Activated naive CD8-positive, alpha-beta T cell treated with anti-CD3 and anti-CD28 coated beads, Interleukin-2, amount 10 ng/mL, durations not matched to agents 7 days and 5 days (primary cell): ENCODE data around the gene TGFB3. TPM values are rescaled to one million over a fixed set of nuclear protein-coding genes. Genes with fewer than 3 reads are reported as not detected.

Source experiments
- ATAC-seq: fragments of 150-1000 bp; cut with Tn5 transposase; one replicate; pipeline ENCODE4 v1.10.0; 2021; ENCODE audit warnings: low read depth, moderate library complexity
- POLR2A ChIA-PET: fragments of 350-600 bp; sonication (Branson Sonifier 250); formaldehyde crosslinking; loops from one replicate; lab custom pipeline; 2021; ENCODE audit warnings: antibody characterized with exemption; lab: Charles Lee
- DNase-seq: peaks from one replicate; pipeline ENCODE4 v3.0.0; 2021
- H3K27ac Mint-ChIP-seq: one replicate; pipeline ENCODE4 v1.8.0; 2022; ENCODE audit warnings: mild to moderate bottlenecking, mixed read lengths
- H3K27me3 Mint-ChIP-seq: one replicate; pipeline ENCODE4 v1.8.0; 2022; ENCODE audit warnings: mild to moderate bottlenecking, moderate library complexity, mixed read lengths
- H3K36me3 Mint-ChIP-seq: one replicate; pipeline ENCODE4 v1.8.0; 2021; ENCODE audit warnings: mild to moderate bottlenecking, mixed read lengths
- H3K4me1 Mint-ChIP-seq: one replicate; pipeline ENCODE4 v1.8.0; 2021; ENCODE audit warnings: mixed read lengths
- H3K4me3 Mint-ChIP-seq: one replicate; pipeline ENCODE4 v1.8.0; 2022; ENCODE audit warnings: mild to moderate bottlenecking, moderate library complexity, mixed read lengths
- H3K9me3 Mint-ChIP-seq: one replicate; pipeline ENCODE4 v1.8.0; 2021; ENCODE audit warnings: mixed read lengths
- total RNA-seq, 2 experiments: library from RNA; stranded (reverse); gene quantifications; one replicate each; pipeline ENCODE4 v1.2.3, GENCODE V29; 2021

The TGFB3 gene
- total RNA-seq, 2 experiments from 2014 or later = 3.3 to 3.5 TPM

GRCh38 chr14:75982266-75983018 lies 647 bp upstream of the TGFB3 start:
- Mint-ChIP-seq H3K4me3 (peak overlapping the region; percentile 89), H3K27ac (no peak overlapping the region), H3K9me3 (no peaks in the 10 kb centered on the region), H3K36me3 (no peaks in the 10 kb centered on the region), H3K27me3 (peaks cover 4% of the 10 kb centered on the region), H3K4me1 (peaks cover 35% of the 10 kb centered on the region)
- DNase-seq = peak; percentile 85
- POLR2A ChIA-PET = interaction anchor here (0.6 to 1.5 kb wide), 3 partner anchors 76 to 273 kb away, joined by 3 to 10 read pairs (median 6); no protein-coding TSS in a partner anchor
- peak; percentile 64 for ATAC-seq

GRCh38 chr14:75980856-75981255 lies 939 bp downstream of the TGFB3 start:
- POLR2A ChIA-PET = no interaction called here

GRCh38 chr14:75979648-75980565 lies 1.9 kb downstream of the TGFB3 start:
- no peaks in the 10 kb centered on the region for H3K9me3 Mint-ChIP-seq
- H3K27ac Mint-ChIP-seq = no peak overlapping the region
- peaks cover 25% of the 10 kb centered on the region for H3K4me1 Mint-ChIP-seq
- peaks cover 4% of the 10 kb centered on the region for H3K27me3 Mint-ChIP-seq
- no peak overlapping the region for H3K4me3 Mint-ChIP-seq
- no peaks in the 10 kb centered on the region for H3K36me3 Mint-ChIP-seq
- no peak for DNase-seq
- ATAC-seq = no peak
- POLR2A ChIA-PET = interaction anchor here (1.0 to 1.3 kb wide), 2 partner anchors 73 to 271 kb away, joined by 3 to 4 read pairs; no protein-coding TSS in a partner anchor

More at GRCh38 chr14:75980856-75981255, 939 bp downstream of the TGFB3 start:
- H3K27me3 Mint-ChIP-seq = peaks cover 4% of the 10 kb centered on the region
- H3K36me3 Mint-ChIP-seq = no peaks in the 10 kb centered on the region
- H3K4me3 Mint-ChIP-seq = peak overlapping the region; percentile 89
- H3K9me3 Mint-ChIP-seq = no peaks in the 10 kb centered on the region
- ATAC-seq (no peak), DNase-seq (no peak)
- no peak overlapping the region for H3K27ac Mint-ChIP-seq
- H3K4me1 Mint-ChIP-seq = peaks cover 28% of the 10 kb centered on the region

- Mint-ChIP-seq H3K27ac (peak overlapping the region; percentile 56), H3K27me3 (peaks cover 4% of the 10 kb centered on the region), H3K4me3 (peak overlapping the region; percentile 37), H3K9me3 (no peaks in the 10 kb centered on the region), H3K4me1 (peaks cover 25% of the 10 kb centered on the region), H3K36me3 (no peaks in the 10 kb centered on the region)
- no peak for ATAC-seq
- DNase-seq = no peak
- POLR2A ChIA-PET = interaction anchor here (1.0 to 1.3 kb wide), 2 partner anchors 72 to 270 kb away, joined by 3 to 4 read pairs; no protein-coding TSS in a partner anchor
These were observed 2.7 kb downstream of the TGFB3 start for GRCh38 chr14:75979071-75979571.

GRCh38 chr14:75978249-75978731 lies 3.5 kb downstream of the TGFB3 start:
- H3K27me3 Mint-ChIP-seq = peaks cover 2% of the 10 kb centered on the region
- H3K36me3 Mint-ChIP-seq = no peaks in the 10 kb centered on the region
- H3K9me3 Mint-ChIP-seq = no peaks in the 10 kb centered on the region
- H3K27ac Mint-ChIP-seq = peak overlapping the region; percentile 49
- H3K4me3 Mint-ChIP-seq = no peak overlapping the region
- peaks cover 25% of the 10 kb centered on the region for H3K4me1 Mint-ChIP-seq
- DNase-seq (no peak), ATAC-seq (peak; percentile 46)
- POLR2A ChIA-PET = no interaction called here

- POLR2A ChIA-PET = interaction anchor here (0.6 kb wide), 1 partner anchor 399 kb away, joined by 3 read pairs; no protein-coding TSS in a partner anchor
These were observed 4.2 kb downstream of the TGFB3 start for GRCh38 chr14:75977582-75977943.

GRCh38 chr14:75976826-75977581 lies 4.8 kb downstream of the TGFB3 start:
- no peaks in the 10 kb centered on the region for H3K9me3 Mint-ChIP-seq
- no peaks in the 10 kb centered on the region for H3K27me3 Mint-ChIP-seq
- DNase-seq = no peak
- POLR2A ChIA-PET = interaction anchor here (0.6 kb wide), 1 partner anchor 398 kb away, joined by 3 read pairs; no protein-coding TSS in a partner anchor
- H3K4me1 Mint-ChIP-seq = peaks cover 25% of the 10 kb centered on the region
- H3K36me3 Mint-ChIP-seq = no peaks in the 10 kb centered on the region
- H3K27ac Mint-ChIP-seq = no peak overlapping the region
- no peak for ATAC-seq
- no peak overlapping the region for H3K4me3 Mint-ChIP-seq

More at GRCh38 chr14:75977582-75977943, 4.2 kb downstream of the TGFB3 start:
- no peaks in the 10 kb centered on the region for H3K27me3 Mint-ChIP-seq
- ATAC-seq = no peak
- no peaks in the 10 kb centered on the region for H3K36me3 Mint-ChIP-seq
- no peaks in the 10 kb centered on the region for H3K9me3 Mint-ChIP-seq
- no peak overlapping the region for H3K4me3 Mint-ChIP-seq
- no peak overlapping the region for H3K27ac Mint-ChIP-seq
- DNase-seq = no peak
- peaks cover 23% of the 10 kb centered on the region for H3K4me1 Mint-ChIP-seq

GRCh38 chr14:75972801-75973421 lies 8.9 kb downstream of the TGFB3 start:
- Mint-ChIP-seq H3K36me3 (no peaks in the 10 kb centered on the region), H3K4me1 (peaks cover 2% of the 10 kb centered on the region)

GRCh38 chr14:75971509-75971908 lies 10.3 kb downstream of the TGFB3 start:
- Mint-ChIP-seq H3K27ac (no peak overlapping the region), H3K36me3 (no peaks in the 10 kb centered on the region), H3K4me3 (no peak overlapping the region), H3K9me3 (no peaks in the 10 kb centered on the region), H3K27me3 (no peaks in the 10 kb centered on the region), H3K4me1 (peaks cover 2% of the 10 kb centered on the region)
- no peak for ATAC-seq
- POLR2A ChIA-PET = no interaction called here
- DNase-seq = no peak

More at GRCh38 chr14:75972801-75973421, 8.9 kb downstream of the TGFB3 start:
- H3K27ac Mint-ChIP-seq = no peak overlapping the region
- no peaks in the 10 kb centered on the region for H3K9me3 Mint-ChIP-seq
- H3K4me3 Mint-ChIP-seq = no peak overlapping the region
- ATAC-seq = no peak
- DNase-seq = no peak
- H3K27me3 Mint-ChIP-seq = no peaks in the 10 kb centered on the region
- POLR2A ChIA-PET = no interaction called here

- POLR2A ChIA-PET = no interaction called here
- no peak overlapping the region for H3K4me3 Mint-ChIP-seq
- H3K4me1 Mint-ChIP-seq = peaks cover 2% of the 10 kb centered on the region
- H3K27me3 Mint-ChIP-seq = no peaks in the 10 kb centered on the region
- no peaks in the 10 kb centered on the region for H3K36me3 Mint-ChIP-seq
- no peak for DNase-seq
- H3K27ac Mint-ChIP-seq = no peak overlapping the region
- ATAC-seq = no peak
- no peaks in the 10 kb centered on the region for H3K9me3 Mint-ChIP-seq
These were observed 10.8 kb downstream of the TGFB3 start for GRCh38 chr14:75970989-75971388.

GRCh38 chr14:75969891-75970290 lies 11.9 kb downstream of the TGFB3 start:
- Mint-ChIP-seq H3K4me3 (no peak overlapping the region), H3K27ac (no peak overlapping the region), H3K4me1 (peaks cover 2% of the 10 kb centered on the region), H3K36me3 (no peaks in the 10 kb centered on the region), H3K9me3 (no peaks in the 10 kb centered on the region), H3K27me3 (no peaks in the 10 kb centered on the region)
- POLR2A ChIA-PET = no interaction called here
- DNase-seq (no peak), ATAC-seq (no peak)

- no peak for DNase-seq
- no peak overlapping the region for H3K4me3 Mint-ChIP-seq
- H3K9me3 Mint-ChIP-seq = no peaks in the 10 kb centered on the region
- H3K27me3 Mint-ChIP-seq = no peaks in the 10 kb centered on the region
- H3K4me1 Mint-ChIP-seq = peaks cover 2% of the 10 kb centered on the region
- POLR2A ChIA-PET = no interaction called here
- H3K27ac Mint-ChIP-seq = no peak overlapping the region
- H3K36me3 Mint-ChIP-seq = no peaks in the 10 kb centered on the region
- no peak for ATAC-seq
These were observed 12.7 kb downstream of the TGFB3 start for GRCh38 chr14:75969126-75969525.
